CD4-positive, alpha-beta T cell treated with Interleukin-4 for 1 hour (primary cell): ENCODE results near the gene GBF1.

Experiments used
- DNase-seq, 2 donors: peaks; one replicate each; pipeline ENCODE4 v3.0.0-alpha.2; 2020 to 2022

GBF1 gene

GRCh38 chr10:102352066-102352715, 106.9 kb downstream of the GBF1 start:
- peak; percentile 71 to 77 for DNase-seq

- DNase-seq = no peak
Observed at GRCh38 chr10:102354451-102354850, 109.1 kb downstream of the GBF1 start.

- DNase-seq = no peak
Observed at GRCh38 chr10:102358712-102359382, 113.5 kb downstream of the GBF1 start.

- DNase-seq = no peak
Observed at GRCh38 chr10:102367441-102367840, 122.1 kb downstream of the GBF1 start.

- no peak for DNase-seq
Observed at GRCh38 chr10:102368077-102368476, 122.7 kb downstream of the GBF1 start.

GRCh38 chr10:102371295-102371694, 126.0 kb downstream of the GBF1 start:
- no peak for DNase-seq

GRCh38 chr10:102375250-102375649, 129.9 kb downstream of the GBF1 start:
- DNase-seq = no peak

- no peak for DNase-seq
Observed at GRCh38 chr10:102375867-102376266, 130.5 kb downstream of the GBF1 start.

- DNase-seq = no peak
Observed at GRCh38 chr10:102376901-102377300, 131.6 kb downstream of the GBF1 start.

- DNase-seq = no peak
Observed at GRCh38 chr10:102379383-102379782, 134.1 kb downstream of the GBF1 start.

GRCh38 chr10:102381983-102382382, 136.7 kb downstream of the GBF1 start:
- no peak for DNase-seq

GRCh38 chr10:102382871-102383270, 137.5 kb downstream of the GBF1 start:
- DNase-seq = no peak

- peak in 1 of 2 donors; percentile 31 for DNase-seq
Observed at GRCh38 chr10:102384053-102384452, 138.7 kb downstream of the GBF1 start.

GRCh38 chr10:102384606-102385429, 139.5 kb downstream of the GBF1 start:
- DNase-seq = no peak

GRCh38 chr10:102389894-102390293, 144.6 kb downstream of the GBF1 start:
- DNase-seq = no peak

GRCh38 chr10:102392306-102392705, 147.0 kb downstream of the GBF1 start:
- no peak for DNase-seq

GRCh38 chr10:102393411-102394078, 148.2 kb downstream of the GBF1 start:
- DNase-seq = no peak

GRCh38 chr10:102394079-102394800, 148.9 kb downstream of the GBF1 start:
- peak; percentile 99 for DNase-seq

- DNase-seq = peak; percentile 75 to 76
Observed at GRCh38 chr10:102394801-102395399, 149.6 kb downstream of the GBF1 start.

GRCh38 chr10:102395400-102396316, 150.3 kb downstream of the GBF1 start, which contains the start of gene NFKB2:
TSS of gene NFKB2 (plus strand) at chr10:102395705. CDS start at chr10:102395960, 255 bp downstream.
- peak; percentile 95 to 96 for DNase-seq

- peak in 1 of 2 donors; percentile 32 for DNase-seq
Observed at GRCh38 chr10:102396317-102396650, 151.0 kb downstream of the GBF1 start.
